ENCODE data around the gene INSRR.
A peak's percentile ranks its signal among the peaks of the same experiment; 100 is the strongest.

The INSRR gene

DNA sequence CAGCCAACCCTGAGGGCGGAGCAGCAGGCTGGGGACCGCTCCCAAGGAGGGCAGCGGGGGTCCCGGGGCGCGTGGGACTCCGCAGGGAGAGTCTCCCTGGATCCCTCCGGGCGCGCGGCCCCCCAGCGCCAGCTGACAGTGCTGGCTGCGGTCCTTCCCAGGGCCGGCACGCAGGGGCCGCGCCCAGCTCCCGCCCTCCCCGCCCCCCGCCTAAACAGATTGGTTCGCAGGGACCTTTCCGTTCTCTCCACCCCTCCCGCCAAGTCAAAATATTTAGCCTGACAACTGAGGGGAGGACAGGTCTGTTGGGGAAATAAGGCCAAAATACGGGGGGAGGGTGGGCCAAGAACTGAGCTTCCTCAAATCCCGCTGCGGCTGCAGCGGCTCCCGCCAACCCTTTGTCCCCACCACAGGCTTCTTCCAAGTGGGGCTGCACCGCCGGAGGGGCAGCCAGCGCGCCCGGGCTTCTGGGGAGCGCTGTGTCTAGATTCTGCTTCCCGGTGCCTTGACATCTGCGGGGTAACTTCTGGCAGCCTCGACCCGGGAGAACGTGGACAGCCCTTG lies at the start of gene INSRR:
Gene INSRR, minus strand, starts transcription at position 159 of the 564 bp plus-strand sequence. CDS start 496 bp downstream, outside the sequence.
- no peak for DNase-seq

DNA sequence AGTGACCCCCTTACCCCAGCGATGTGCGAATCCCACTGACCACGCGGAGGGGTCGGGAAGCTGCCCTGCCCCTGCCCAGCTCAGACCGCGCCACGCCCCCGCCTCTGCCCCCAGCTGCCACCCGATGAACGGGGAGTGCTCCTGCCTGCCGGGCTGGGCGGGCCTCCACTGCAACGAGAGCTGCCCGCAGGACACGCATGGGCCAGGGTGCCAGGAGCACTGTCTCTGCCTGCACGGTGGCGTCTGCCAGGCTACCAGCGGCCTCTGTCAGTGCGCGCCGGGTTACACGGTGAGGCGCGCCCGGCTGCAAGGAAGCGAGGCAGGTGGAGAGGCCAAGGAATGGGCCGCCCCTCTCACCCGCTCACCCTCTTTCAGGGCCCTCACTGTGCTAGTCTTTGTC lies 49.6 kb upstream of the INSRR start:
- DNase-seq, result no peak

DNA sequence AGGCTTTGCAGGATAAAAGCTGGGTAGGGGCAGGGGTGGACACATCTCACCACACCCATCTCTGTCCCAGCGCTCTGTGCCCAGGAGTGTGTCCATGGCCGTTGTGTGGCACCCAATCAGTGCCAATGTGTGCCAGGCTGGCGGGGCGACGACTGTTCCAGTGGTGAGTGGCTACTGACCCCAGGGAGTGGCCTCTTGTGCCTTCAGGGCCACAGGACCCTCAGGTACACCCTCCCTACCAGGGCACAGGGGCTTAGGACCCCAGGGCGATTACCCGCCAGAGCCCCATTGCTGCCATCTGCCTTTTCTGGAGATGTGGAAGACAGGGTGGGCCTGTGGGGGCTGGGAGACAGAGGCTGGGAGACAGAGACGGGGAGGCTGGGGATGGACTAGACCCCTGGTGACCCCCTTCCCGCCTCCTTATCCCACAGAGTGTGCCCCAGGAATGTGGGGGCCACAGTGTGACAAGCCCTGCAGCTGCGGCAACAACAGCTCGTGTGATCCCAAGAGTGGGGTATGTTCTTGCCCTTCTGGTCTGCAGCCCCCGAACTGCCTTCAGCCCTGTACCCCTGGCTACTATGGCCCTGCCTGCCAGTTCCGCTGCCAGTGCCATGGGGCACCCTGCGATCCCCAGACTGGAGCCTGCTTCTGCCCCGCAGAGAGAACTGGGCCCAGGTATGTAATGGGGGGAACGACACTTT lies 47.4 kb upstream of the INSRR start:
- no peak for DNase-seq

DNA sequence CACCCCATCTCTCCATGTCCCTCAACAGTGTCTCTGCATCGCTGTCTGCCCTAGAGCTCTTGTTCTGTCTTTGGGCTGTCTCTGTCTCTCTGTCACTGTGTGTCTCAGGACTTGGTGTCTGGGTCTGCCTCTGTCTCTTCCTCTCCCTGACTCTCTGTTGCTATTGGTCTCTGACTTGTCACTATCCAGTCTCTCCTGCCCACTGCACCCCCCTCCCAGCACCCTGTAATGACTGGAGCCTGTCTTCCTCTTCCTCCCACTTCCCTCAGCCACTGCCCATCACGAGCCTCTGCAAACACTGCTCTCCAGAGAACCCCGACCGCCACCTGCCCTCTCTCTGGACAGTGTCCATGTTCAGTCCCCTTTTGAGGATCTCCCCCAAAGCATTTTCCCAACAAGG lies 46.7 kb upstream of the INSRR start:
- DNase-seq, result no peak

DNA sequence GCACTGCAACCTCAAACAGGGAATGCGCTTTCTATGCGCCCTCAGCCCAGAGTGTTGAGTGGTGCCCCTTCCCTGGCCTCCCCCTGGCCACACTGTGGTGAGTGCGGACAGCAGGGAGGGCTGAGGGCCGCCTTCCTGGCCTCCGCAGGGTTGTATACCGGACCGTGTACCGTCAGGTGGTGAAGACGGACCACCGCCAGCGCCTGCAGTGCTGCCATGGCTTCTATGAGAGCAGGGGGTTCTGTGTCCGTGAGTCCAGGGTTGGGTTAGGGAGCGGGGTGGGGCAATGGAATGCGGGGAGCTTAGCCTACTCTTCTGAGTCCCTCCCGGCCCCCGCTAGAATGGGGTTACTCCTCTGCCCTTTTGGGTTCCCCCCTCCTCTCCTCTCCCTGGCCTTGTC lies 46.3 kb upstream of the INSRR start:
- DNase-seq, result no peak

DNA sequence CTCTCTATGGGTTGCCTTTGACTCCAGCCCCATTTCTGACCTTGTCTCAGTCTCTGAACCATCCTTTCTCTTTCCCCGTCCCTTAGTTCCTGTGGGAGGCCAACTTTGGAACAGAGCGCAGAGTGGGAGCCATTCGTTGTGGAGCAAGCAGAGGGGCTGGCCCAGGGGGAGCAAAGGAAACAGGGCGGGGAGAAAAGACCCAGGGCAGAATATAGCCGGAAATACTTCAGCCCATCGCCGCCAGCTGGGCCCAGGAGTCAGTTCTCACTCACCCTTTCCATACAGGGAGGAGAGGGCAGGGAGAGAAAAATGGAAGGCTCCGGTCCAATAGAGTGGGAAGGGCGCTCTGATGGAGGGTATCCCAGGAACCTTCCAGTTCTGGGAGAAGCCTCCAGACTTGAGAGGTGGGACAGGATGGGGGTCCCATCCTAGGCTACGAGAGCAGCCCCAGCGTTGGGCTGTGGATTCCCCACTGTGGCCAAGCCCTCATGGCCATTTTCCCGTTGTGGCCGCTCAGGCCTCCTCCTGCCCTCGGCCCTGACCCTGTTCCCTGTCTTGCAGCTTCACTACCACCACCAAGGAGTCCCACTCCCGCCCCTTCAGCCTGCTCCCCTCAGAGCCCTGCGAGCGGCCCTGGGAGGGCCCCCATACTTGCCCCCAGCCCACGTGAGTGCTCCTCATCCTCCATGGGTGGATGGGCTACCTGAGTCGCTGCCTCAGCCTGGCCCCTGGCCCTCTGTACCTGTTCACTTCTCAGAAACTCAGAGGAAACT lies 45.5 kb upstream of the INSRR start:
- DNase-seq, result no peak

DNA sequence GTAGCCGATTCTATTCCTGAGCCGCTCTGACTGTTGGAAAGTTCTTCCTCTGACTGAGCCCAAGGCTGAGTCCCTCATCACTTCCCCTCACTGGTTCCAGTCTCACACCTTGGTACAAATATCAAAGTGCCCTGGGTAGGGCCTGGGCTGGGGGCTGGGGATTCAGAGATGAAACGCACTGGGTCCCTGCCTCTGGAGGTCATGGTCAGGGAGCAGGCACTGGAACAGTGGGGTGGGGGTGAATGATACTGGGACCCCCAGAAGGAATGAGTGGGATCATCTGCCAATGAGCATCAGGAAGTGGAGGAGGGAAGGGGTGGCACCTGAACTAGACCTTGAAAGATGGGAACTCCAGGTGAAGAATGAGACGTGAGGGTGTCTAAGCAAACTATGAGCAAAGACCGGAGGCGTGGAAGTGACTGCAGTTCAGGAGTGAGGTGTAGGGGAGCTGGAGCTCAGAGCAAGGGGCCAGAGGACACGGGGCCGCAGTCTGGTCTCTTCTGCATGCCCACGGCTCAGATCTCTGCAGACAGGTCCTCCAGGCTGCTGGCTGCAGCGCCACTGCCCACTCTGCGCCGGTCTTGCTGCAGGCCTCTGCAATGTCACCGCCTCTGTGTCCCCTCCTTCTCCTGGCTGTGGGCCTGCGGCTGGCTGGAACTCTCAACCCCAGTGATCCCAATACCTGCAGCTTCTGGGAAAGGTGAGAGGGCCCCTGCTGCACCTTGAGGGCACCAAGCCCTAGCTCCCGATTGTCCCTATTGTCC lies 44.6 kb upstream of the INSRR start:
- no peak for DNase-seq

DNA sequence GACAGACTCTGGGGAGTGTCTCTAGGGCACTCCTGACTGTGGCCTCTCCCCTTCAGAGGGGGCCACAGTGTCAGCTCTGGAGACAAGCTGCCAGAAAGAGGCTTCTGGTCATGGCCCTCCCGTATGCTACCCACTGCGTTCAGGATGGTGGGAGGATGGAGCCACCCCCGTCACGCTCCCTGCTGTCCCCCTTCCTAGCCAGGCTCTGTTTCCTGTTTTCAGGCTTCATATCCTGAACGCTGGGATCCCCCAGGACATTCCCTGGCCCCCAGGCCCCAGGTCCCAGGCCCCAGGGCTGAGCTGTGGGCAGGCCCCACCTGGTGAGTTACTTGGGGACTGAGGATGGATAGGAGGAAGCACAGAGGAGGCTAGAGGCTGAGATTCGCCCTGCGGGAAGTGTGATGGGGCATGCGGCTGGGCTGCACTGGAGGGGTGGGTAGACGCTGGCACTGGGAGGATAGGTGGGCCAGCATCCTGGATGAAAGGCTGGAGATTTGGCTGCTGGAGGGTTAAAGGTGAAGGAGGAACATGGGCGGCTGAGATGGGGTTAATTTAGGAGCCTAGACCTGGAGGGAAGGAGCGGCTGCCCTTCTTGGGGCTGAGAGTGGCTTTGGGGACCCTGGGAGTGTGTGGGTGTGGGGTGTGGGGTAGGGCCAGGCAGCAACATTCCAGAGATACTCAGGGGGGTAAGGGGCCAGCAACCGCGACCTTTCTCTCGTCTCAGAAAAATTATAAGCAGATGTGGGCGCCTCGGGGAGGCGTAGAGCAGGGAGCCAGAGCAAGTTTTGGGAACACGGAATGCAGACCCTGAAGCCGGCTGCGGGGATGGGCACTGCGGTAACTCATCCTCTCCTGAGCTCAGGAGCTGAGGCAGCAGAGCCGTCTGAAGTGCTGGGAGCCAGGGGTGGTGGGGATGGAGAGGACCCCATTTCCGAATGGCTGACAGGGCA lies 43.3 kb upstream of the INSRR start:
- DNase-seq, result no peak

DNA sequence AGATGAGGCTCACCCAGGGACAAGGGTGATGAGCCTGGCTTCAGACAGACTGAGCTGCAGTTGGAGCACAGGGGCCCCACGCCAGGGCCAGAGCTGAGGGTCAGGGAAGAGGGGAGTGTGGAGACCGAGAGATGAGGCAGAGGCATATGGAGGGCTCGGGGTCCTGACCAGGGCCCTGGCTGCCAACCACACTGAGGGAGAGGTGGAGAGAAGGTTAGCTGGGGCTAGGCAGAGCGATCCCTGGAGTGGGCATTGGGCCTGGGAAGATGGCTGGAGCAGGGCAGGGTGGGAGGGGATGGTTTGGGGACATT lies 42.6 kb upstream of the INSRR start:
- no peak for DNase-seq

DNA sequence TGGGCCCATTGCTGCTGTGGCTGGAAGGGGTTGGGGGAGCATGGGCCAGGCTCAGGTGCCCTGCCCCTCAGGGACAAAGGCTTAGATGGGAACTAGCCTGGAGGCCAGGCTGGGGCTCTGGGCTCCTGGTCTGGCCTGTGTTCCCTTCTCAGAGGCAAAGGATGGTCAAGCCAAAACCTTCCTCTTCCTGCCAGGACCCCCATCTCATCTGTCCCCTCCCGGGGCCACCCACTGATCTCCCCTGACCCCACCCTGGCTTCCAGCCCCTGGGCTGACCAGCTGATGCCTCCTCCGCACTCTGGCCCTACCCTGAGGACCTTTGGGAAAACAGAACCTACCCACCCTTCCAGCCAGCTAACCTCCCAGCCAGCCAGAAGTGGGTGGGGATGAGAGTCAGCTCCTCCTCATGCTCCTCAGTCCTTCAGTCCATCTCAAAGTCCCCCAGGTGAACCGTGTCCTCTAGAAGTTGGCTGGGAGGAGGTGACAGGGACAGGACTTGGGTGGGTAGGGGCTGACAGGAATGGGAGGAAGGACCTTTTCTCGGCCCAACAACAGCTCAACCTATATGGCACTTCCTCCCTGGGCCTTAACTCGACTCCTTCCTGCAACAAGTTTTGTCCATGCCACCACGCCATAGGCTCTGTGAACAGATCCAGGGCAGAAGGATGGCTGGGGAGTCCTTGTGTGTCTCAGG lies 42.1 kb upstream of the INSRR start:
- no peak for DNase-seq

DNA sequence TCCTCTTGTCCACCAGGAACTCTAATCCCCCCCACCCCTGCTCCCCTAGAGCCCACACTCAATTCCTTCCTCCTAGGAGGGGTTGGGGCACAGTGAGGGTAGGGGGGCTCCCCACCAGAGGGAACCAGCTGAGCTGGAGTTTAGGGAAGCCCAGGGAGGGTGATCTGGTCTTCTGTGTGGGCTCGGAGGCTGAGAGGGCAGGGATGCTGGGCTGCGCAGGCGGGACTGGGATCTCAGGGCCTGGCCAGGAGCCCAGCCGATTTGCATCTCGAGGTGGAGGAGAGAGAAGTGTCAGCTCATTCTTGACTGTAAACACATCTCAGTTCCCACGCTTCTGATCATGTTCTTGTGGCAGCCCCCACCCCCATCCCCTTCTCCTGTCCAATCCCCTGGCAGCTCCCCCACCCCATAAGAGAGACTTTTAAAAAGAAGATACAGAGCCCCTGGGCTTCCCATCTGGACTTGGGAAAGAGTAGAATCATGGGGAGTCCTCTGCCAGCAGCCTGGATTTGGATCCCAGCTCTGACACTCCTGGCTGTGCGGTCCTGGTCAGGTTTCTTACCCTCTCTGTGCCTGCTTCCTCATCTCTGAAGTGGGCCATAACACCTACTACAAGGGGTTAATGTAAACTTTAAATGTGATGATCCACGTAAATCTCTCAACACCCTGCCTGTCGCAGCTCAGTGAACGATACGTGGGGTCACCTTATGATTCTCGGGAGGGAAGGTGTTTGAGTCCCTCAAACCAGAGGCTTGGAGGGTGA lies 41.2 kb upstream of the INSRR start:
- DNase-seq, result no peak

DNA sequence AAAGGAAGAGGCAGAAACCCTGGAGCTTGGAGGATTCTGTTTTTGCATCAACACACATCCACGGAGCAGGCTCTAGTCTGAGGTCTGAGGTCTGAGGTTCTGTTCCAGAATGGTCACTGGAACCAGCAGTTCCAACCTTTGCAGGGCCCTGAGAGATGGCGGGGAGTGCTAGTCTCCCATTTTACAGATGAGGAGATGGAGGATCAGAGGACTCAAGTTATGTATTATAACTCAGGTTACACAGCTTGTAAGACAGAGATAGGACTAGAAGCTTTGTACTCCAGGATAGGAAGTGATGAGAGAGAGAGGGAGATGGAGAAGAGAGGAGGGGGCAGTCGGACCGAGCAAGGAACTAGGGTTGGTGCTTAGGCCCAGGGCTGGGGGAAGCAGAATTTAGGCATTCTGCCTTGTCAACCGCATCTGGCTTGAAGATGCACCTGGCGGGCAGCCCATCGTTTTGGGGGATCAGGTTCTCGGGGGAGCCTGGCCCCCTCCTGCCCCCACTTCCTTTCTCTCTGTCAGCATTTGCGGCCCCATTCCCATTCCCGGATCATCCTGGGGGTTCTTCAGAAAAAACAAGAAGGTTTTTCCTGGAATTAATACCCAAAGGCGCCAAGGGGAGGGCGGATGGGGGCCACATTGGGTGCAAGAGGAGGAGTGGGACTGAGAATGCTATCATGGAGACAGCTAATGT lies 40.2 kb upstream of the INSRR start:
- DNase-seq, result no peak

DNA sequence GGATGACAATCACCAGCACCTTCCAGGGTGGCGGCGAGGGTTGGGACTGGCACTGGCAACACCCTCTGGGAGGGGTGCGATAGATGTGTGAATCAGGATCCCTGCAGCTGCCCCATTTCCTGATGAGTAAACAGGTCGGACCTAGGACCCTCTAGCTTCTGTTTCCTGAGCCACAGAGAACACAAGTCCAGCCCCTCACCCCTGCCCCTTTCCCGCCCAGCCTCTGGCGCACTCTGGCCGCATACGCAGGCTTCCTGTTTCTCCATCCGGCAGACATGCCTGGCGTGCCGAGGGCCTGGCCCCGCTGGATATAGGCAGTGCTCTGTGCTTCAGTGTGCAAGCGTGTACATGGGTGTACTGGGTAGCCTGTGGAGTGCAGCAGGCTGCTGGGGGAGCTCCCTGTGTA lies 39.2 kb upstream of the INSRR start:
- peak; percentile 83 for DNase-seq

DNA sequence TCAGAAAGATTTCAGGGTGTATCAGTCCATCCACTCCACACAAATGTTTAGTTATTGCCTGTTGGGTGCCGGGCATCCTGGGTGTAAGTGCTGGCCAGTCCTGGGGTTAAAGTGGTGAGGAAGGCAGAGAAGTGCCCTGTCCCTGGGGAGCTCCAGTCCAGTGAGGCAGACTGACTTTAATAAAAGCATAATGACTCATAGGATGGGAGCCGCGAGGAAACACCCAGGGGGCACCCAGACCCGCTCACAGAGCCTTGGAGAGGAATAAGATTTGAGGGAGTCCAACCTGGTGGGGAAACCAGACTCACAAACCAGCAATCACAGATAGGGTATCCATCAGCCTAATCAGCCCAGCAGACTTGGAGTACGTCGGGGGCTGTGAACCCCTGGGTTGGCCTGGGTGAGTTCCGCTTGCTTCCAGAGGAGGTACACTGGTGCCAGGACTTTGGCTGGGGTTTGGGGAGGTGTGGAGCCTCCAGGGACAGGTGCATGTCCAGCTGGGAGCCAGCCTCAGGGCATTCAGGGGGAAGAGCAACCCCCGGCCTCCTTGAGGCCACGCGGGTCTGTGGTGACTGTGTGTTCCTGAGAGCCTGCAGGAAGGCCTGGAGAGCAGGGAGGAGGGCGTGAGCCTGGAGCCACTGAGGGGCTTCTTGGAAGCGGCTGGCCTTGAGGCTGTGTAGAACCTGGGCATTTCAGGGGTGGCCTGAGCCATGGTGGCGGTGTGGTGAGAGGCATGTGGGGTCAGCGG lies 38.3 kb upstream of the INSRR start:
- no peak for DNase-seq

DNA sequence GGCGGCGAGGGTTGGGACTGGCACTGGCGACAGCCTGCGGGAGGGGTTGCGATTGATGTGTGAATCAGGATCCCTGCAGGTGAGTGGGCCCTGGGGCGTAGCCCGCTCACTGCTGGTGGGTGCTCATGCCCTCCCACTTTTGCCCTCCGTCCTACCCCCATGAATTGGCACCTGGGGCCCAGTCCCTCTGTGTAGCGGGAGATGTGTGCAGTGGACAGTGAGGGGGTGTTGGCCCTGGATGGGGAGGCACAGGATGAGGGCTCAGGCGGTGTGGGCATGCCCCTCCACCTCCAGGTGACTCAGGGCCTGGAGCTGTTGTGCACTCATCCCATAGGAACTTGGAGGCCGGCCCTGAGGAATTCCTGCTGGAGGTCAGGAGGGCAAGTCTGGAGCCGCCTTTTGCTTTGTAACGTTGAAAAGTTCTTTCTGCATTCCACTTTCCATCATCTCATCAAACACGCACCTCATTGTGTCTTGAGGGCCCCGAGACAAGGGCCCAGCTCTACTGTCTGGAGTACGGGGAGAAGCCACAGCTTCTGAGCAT lies 37.6 kb upstream of the INSRR start:
- DNase-seq, result no peak

DNA sequence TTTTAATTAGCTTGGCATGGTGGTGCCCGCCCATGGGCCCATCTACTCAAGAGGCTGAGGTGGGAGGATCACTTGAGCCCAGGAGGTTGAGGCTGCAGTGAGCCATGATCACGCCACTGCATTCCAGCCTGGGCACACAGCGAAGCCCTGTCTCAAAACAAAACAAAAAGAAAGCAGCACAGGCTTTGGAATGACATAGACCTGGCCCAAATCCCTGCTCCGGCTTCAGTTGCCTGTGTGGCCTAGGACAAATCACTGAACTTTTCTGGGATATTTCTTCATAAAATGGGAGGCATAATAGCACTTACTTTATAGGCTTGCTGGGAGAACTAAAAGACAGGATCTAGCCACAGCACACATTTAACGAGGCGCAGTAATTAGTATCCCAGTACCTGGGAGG lies 37.0 kb upstream of the INSRR start:
- no peak for DNase-seq

DNA sequence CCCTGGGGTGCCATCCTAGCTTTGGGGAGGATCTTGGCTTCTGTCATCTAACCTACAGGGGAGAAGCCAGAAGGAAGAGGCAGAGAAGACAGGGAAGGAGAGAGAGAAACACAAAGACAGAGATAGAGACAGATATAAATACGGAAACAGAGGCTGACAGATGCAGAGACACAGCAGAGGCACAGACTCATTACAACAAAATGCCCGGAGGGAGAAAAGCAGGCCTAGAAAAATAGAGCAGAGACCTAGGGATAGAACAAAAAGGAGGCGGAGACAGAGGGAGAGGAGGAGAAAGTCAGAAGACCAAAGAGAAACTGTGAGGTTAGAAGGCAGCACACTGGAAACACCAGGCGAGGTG lies 36.5 kb upstream of the INSRR start:
- DNase-seq, result no peak

DNA sequence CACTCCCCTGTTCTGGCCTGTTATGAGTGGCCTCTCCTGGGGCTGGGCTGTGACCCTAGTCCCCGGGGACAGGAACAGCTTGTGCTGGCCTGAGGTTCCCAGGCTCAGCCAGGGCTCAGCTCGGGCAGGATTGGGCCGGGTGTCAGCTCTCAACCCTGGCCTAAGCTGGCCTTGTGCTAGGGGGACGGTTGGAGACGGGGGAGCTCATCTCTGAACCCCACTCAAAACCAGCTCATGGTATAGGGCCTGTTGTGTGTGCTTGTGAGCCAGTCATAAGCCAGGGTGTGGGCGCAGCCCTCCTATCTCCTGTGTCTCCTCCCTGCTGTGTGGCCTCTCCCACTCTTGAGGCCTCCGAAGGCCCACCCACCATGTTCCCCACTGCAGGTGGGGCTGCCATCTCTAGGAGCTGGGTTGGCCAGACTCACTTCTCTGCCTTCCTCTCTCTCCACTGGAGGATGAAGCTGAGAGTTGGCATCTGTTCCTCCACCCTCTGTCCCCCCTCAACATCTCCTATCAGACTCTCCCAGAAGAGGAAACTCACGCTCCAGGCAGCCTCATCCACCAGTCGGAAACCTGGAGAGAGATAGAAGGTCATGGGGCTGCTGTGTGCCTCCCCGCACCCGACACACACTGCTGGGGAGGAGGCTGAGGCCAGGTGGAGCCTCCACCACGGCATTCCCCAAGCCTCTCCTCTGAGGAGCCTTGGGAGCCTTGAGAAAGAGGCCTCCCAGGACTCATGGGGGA lies 36.0 kb upstream of the INSRR start:
- no peak for DNase-seq

DNA sequence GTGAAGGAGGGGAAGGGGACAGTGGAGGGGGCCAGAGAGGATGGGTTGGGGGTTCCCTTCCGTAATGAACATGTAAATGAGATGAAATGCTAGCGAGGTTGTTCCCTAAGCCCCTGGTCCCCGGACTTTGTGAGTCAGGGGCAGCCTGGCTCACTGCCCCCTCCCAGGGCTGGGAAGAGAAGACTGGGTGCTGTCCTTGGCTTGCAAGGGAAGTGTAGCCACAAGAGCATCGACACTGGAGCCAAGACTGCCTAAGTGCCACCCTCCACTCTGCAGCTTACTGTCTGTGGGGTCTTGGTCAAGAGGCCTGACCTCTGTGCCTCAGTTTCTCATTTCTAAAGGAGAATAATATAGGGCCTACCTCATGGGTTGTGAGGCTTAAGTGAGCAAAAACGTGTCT lies 35.1 kb upstream of the INSRR start:
- DNase-seq, result no peak
